Measurements from ENCODE around the gene MAD2L1BP.

MAD2L1BP gene

DNA sequence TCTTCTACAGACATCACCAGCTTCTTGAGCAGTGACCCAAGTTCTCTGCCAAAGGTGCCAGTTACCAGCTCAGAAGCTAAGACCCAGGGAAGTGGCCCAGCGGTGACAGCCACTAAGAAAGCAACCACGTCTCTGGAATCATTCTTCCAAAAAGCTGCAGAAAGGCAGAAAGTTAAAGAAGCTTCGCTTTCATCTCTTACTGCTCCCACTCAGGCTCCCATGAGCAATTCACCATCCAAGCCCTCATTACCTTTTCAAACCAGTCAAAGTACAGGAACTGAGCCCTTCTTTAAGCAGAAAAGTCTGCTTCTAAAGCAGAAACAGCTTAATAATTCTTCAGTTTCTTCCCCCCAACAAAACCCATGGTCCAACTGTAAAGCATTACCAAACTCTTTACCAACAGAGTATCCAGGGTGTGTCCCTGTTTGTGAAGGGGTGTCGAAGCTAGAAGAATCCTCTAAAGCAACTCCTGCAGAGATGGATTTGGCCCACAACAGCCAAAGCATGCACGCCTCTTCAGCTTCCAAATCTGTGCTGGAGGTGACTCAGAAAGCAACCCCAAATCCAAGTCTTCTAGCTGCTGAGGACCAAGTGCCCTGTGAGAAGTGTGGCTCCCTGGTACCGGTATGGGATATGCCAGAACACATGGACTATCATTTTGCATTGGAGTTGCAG, 21.8 kb upstream of the MAD2L1BP start:
- H3K79me1 ChIP-seq (ENCODE audit: low read length), result no peaks in the 10 kb centered on the region
- no peak for DNase-seq
- H4K5ac ChIP-seq (ENCODE audit: low read length), result no peak overlapping the region
- no peak overlapping the region for H3K4ac ChIP-seq (ENCODE audit: low read depth, low read length)
- H2AK5ac ChIP-seq (ENCODE audit: low read length), result no peak overlapping the region
- no peaks in the 10 kb centered on the region for H3K27me3 ChIP-seq (ENCODE audit: insufficient read depth, low read length, poor library complexity)
- no peak overlapping the region for H2BK120ac ChIP-seq (ENCODE audit: low read depth, low read length)
- H3K23ac ChIP-seq (ENCODE audit: low read length), result no peak overlapping the region
- H4K8ac ChIP-seq (ENCODE audit: low read depth, low read length), result no peak overlapping the region
- no peak overlapping the region for H3K9ac ChIP-seq (ENCODE audit: low read length)
- H3K36me3 ChIP-seq (ENCODE audit: control insufficient read depth, insufficient read depth, low read length), result peaks cover 4% of the 10 kb centered on the region
- no peak overlapping the region for H3K18ac ChIP-seq (ENCODE audit: low read length)
- no peak overlapping the region for H3K4me2 ChIP-seq (ENCODE audit: low read length)
- H3K79me2 ChIP-seq (ENCODE audit: control insufficient read depth, insufficient read depth, low read length), result no peaks in the 10 kb centered on the region
- no peak overlapping the region for H3K4me3 ChIP-seq (ENCODE audit: low read length)
- WGBS (ENCODE audit: extremely low coverage, insufficient coverage, low lambda C conversion rate), result no CpG with 5 or more reads among the region's 6 CpGs
- H2BK15ac ChIP-seq (replicated peaks; ENCODE audit: low read depth), result no peak overlapping the region
- no peak overlapping the region for H3K56ac ChIP-seq (ENCODE audit: low read length)
- no peak overlapping the region for H2BK5ac ChIP-seq (ENCODE audit: low read length)
- no peak overlapping the region for H3K27ac ChIP-seq (ENCODE audit: low read depth, low read length)
- H3K4me1 ChIP-seq (ENCODE audit: control insufficient read depth, low read depth, low read length), result no peaks in the 10 kb centered on the region

DNA sequence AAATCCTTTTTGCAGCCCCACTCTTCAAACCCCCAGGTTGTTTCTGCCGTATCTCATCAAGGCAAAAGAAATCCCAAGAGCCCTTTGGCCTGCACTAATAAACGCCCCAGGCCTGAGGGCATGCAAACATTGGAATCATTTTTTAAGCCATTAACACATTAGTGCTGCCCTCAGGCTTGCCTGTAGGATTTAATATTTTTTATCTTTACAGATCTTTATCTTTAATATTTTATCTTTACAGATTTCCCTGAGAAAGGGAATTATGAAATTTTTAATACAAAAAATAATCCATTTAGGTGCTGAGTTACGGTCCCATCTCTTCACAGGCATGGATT, 21.3 kb upstream of the MAD2L1BP start:
- Histone ChIP-seq H3K36me3 (ENCODE audit: control insufficient read depth, insufficient read depth, low read length) (peaks cover 4% of the 10 kb centered on the region), H3K4me1 (ENCODE audit: control insufficient read depth, low read depth, low read length) (no peaks in the 10 kb centered on the region), H3K4me3 (ENCODE audit: low read length) (no peak overlapping the region), H3K4ac (ENCODE audit: low read depth, low read length) (no peak overlapping the region), H3K79me2 (ENCODE audit: control insufficient read depth, insufficient read depth, low read length) (no peaks in the 10 kb centered on the region), H3K27me3 (ENCODE audit: insufficient read depth, low read length, poor library complexity) (no peaks in the 10 kb centered on the region), H4K5ac (ENCODE audit: low read length) (no peak overlapping the region), H3K4me2 (ENCODE audit: low read length) (no peak overlapping the region), H3K18ac (ENCODE audit: low read length) (no peak overlapping the region), H3K9ac (ENCODE audit: low read length) (no peak overlapping the region), H2BK120ac (ENCODE audit: low read depth, low read length) (no peak overlapping the region), H2AK5ac (ENCODE audit: low read length) (no peak overlapping the region), H2BK15ac (replicated peaks; ENCODE audit: low read depth) (no peak overlapping the region), H4K8ac (ENCODE audit: low read depth, low read length) (no peak overlapping the region), H3K79me1 (ENCODE audit: low read length) (no peaks in the 10 kb centered on the region), H2BK5ac (ENCODE audit: low read length) (no peak overlapping the region), H3K56ac (ENCODE audit: low read length) (no peak overlapping the region), H3K27ac (ENCODE audit: low read depth, low read length) (no peak overlapping the region), H3K23ac (ENCODE audit: low read length) (no peak overlapping the region)
- WGBS (ENCODE audit: extremely low coverage, insufficient coverage, low lambda C conversion rate), result no CpG with 5 or more reads among the region's 3 CpGs
- no peak for DNase-seq

DNA sequence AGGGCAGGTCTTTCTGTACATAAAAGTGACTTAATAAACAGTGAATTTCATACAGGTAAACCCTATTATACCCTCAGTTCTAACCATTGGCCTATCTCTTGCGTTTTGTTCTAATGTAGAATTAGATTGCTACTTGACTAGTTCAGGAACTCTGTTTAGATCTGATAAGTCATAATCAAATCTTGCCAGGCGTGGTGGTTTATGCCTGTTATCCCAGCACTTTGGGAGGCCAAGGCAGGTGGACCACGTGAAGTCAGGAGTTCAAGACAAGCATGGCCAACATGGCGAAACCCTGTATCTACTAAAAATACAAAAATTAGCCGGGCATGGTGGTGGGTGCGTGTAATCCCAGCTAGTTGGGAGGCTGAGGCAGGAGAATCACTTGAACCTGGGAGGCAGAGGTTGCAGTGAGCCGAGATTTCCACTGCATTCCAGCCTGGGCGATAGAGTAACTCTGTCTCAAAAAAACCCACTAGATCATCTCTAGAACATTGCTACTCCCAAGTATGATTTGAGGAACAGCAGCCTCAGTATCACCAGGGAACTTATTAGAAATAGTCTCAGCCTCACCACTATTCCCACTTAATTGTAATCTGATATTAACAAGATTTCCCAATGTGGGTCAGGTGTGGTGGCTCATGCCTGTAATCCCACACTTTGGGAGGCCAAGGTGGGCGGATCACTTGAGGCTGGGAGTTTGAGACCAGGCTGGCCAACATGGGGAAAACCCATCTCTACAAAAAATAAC, 18.7 kb upstream of the MAD2L1BP start:
- Histone ChIP-seq H3K79me1 (ENCODE audit: low read length) (no peaks in the 10 kb centered on the region), H3K36me3 (ENCODE audit: control insufficient read depth, insufficient read depth, low read length) (peaks cover 13% of the 10 kb centered on the region), H3K4me3 (ENCODE audit: low read length) (no peak overlapping the region), H2BK120ac (ENCODE audit: low read depth, low read length) (no peak overlapping the region), H3K79me2 (ENCODE audit: control insufficient read depth, insufficient read depth, low read length) (no peaks in the 10 kb centered on the region), H3K4me1 (ENCODE audit: control insufficient read depth, low read depth, low read length) (no peaks in the 10 kb centered on the region), H3K18ac (ENCODE audit: low read length) (no peak overlapping the region), H3K23ac (ENCODE audit: low read length) (no peak overlapping the region), H2BK5ac (ENCODE audit: low read length) (no peak overlapping the region), H3K4me2 (ENCODE audit: low read length) (no peak overlapping the region), H3K56ac (ENCODE audit: low read length) (no peak overlapping the region), H4K5ac (ENCODE audit: low read length) (no peak overlapping the region), H3K27ac (ENCODE audit: low read depth, low read length) (no peak overlapping the region), H3K9ac (ENCODE audit: low read length) (no peak overlapping the region), H4K8ac (ENCODE audit: low read depth, low read length) (no peak overlapping the region), H3K27me3 (ENCODE audit: insufficient read depth, low read length, poor library complexity) (no peaks in the 10 kb centered on the region), H3K4ac (ENCODE audit: low read depth, low read length) (no peak overlapping the region), H2BK15ac (replicated peaks; ENCODE audit: low read depth) (no peak overlapping the region), H2AK5ac (ENCODE audit: low read length) (no peak overlapping the region)
- no peak for DNase-seq
- no CpG with 5 or more reads among the region's 9 CpGs for WGBS (ENCODE audit: extremely low coverage, insufficient coverage, low lambda C conversion rate)

DNA sequence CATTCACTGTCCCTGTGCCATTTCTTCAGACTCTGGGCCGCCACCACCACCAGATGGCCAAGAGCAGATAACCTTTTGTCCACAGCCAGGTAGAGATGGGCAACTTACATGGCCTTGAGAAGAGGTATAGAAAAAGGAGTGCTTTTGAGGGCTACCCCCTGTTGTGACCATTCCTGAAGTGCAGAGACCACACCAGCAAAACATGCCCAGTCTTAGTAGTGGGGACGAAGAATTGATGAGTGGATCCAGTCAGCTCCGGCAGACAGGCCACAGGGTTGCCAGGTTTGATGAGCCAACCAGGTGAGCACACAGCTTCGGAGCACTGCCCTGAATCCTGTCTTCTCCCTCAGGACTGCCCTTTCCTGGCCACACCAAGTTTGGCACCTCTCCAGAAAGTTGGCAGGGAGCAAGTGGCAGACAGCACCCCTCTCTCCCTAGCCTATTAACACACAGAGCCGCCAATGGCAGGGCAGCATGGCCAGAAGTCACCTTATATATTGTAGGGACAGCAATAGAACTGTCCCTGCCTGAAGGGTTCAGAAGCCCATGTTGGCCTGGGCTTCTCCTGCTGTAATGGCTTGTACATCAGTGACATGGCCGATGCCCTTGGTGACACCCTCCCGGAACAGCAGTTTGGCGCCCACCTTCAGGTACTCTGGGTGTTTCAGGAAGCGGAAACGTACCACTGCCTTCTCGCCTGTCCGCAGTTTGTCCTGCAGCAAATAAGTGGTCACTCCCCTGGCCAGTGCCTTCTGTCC, 14.4 kb upstream of the MAD2L1BP start:
- WGBS (ENCODE audit: extremely low coverage, insufficient coverage, low lambda C conversion rate), result no CpG with 5 or more reads among the region's 12 CpGs
- peaks cover 3% of the 10 kb centered on the region for H3K79me1 ChIP-seq (ENCODE audit: low read length)
- no peak for DNase-seq
- H3K23ac ChIP-seq (ENCODE audit: low read length), result no peak overlapping the region
- H3K18ac ChIP-seq (ENCODE audit: low read length), result no peak overlapping the region
- H4K8ac ChIP-seq (ENCODE audit: low read depth, low read length), result no peak overlapping the region
- H3K4me2 ChIP-seq (ENCODE audit: low read length), result no peak overlapping the region
- no peak overlapping the region for H3K4me3 ChIP-seq (ENCODE audit: low read length)
- no peak overlapping the region for H2BK120ac ChIP-seq (ENCODE audit: low read depth, low read length)
- H3K56ac ChIP-seq (ENCODE audit: low read length), result no peak overlapping the region
- no peak overlapping the region for H2BK15ac ChIP-seq (replicated peaks; ENCODE audit: low read depth)
- no peak overlapping the region for H3K27ac ChIP-seq (ENCODE audit: low read depth, low read length)
- no peaks in the 10 kb centered on the region for H3K4me1 ChIP-seq (ENCODE audit: control insufficient read depth, low read depth, low read length)
- no peaks in the 10 kb centered on the region for H3K79me2 ChIP-seq (ENCODE audit: control insufficient read depth, insufficient read depth, low read length)
- H3K36me3 ChIP-seq (ENCODE audit: control insufficient read depth, insufficient read depth, low read length), result peaks cover 35% of the 10 kb centered on the region
- H3K9ac ChIP-seq (ENCODE audit: low read length), result no peak overlapping the region
- H3K4ac ChIP-seq (ENCODE audit: low read depth, low read length), result no peak overlapping the region
- H4K5ac ChIP-seq (ENCODE audit: low read length), result no peak overlapping the region
- no peak overlapping the region for H2AK5ac ChIP-seq (ENCODE audit: low read length)
- H2BK5ac ChIP-seq (ENCODE audit: low read length), result no peak overlapping the region
- no peaks in the 10 kb centered on the region for H3K27me3 ChIP-seq (ENCODE audit: insufficient read depth, low read length, poor library complexity)

DNA sequence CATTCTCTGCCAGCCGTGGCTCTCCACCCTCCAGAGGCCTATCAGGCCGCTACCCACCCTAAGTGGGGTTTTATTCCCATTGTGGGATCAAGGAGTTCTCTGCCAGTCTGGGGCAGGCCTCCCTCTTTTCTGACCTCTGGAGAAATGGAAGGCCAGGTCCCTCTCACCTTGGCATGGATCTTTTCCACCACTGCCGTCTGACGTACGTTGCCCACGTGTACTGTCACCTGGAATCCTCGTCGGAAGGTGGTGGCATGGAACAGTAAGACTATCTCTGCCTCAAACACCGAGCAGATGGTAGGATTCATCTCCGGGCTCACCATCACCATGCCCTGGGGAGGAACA, 13.8 kb upstream of the MAD2L1BP start:
- H3K4me1 ChIP-seq (ENCODE audit: control insufficient read depth, low read depth, low read length), result no peaks in the 10 kb centered on the region
- H3K56ac ChIP-seq (ENCODE audit: low read length), result no peak overlapping the region
- peaks cover 1% of the 10 kb centered on the region for H3K79me2 ChIP-seq (ENCODE audit: control insufficient read depth, insufficient read depth, low read length)
- WGBS (ENCODE audit: extremely low coverage, insufficient coverage, low lambda C conversion rate), result no CpG with 5 or more reads among the region's 10 CpGs
- H3K4me3 ChIP-seq (ENCODE audit: low read length), result no peak overlapping the region
- no peak overlapping the region for H2BK120ac ChIP-seq (ENCODE audit: low read depth, low read length)
- no peaks in the 10 kb centered on the region for H3K27me3 ChIP-seq (ENCODE audit: insufficient read depth, low read length, poor library complexity)
- H4K8ac ChIP-seq (ENCODE audit: low read depth, low read length), result no peak overlapping the region
- H3K4me2 ChIP-seq (ENCODE audit: low read length), result no peak overlapping the region
- H3K9ac ChIP-seq (ENCODE audit: low read length), result no peak overlapping the region
- H4K5ac ChIP-seq (ENCODE audit: low read length), result no peak overlapping the region
- H3K18ac ChIP-seq (ENCODE audit: low read length), result no peak overlapping the region
- H3K79me1 ChIP-seq (ENCODE audit: low read length), result peaks cover 6% of the 10 kb centered on the region
- H3K23ac ChIP-seq (ENCODE audit: low read length), result no peak overlapping the region
- no peak overlapping the region for H2AK5ac ChIP-seq (ENCODE audit: low read length)
- no peak overlapping the region for H2BK5ac ChIP-seq (ENCODE audit: low read length)
- no peak overlapping the region for H3K4ac ChIP-seq (ENCODE audit: low read depth, low read length)
- peaks cover 35% of the 10 kb centered on the region for H3K36me3 ChIP-seq (ENCODE audit: control insufficient read depth, insufficient read depth, low read length)
- no peak overlapping the region for H3K27ac ChIP-seq (ENCODE audit: low read depth, low read length)
- no peak for DNase-seq
- H2BK15ac ChIP-seq (replicated peaks; ENCODE audit: low read depth), result no peak overlapping the region
